ENCODE results near the gene KCNAB1. TPM values are rescaled to one million over a fixed set of nuclear protein-coding genes. Genes with fewer than 3 reads are reported as not detected.
A peak's percentile ranks its signal among the peaks of the same experiment; 100 is the strongest.

The KCNAB1 gene
- total and polyA plus RNA-seq, 2 of the 8 experiments (the other 6 are each of a cell fraction or from before 2014, with no cell fraction given) = 0.51 to 2.3 TPM

DNA sequence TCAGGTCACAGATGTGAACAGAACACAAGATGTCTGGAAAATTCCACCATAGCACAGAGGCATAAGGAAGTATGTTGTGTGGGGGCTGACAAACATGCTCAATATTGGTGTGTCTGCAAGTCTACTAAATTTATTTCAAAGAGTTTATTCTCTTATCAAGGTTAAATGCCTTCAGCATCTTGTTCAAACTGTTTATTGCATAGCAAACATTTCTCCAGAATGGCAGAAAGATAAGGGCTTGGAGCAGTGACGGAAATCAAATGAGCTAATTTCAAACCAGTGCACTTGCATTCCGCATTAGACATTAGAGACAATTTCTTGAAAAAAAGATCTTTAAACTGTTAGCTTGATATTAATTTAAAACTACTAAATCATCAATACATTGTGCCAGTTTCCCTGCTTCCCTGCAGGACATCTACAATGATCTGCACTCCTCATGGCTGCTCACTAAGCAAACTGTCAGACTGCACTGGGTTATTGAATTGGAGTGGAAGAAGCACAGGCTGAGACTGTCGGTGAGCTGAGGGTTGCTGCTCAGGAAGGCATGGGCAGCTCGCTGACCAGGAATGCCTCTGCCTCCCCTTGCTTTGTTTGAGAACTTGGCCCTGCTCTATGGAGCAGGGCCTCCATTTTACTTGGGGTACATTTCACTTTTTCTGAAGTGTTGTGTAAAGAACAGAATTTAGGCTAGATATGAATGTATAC is 89.4 kb downstream of the KCNAB1 start:
- Histone ChIP-seq H3K79me1 (ENCODE audit: low read depth, low read length) (no peaks in the 10 kb centered on the region), H3K14ac (ENCODE audit: insufficient read length) (no peak overlapping the region), H2BK5ac (ENCODE audit: low read depth, low read length) (no peak overlapping the region), H3K27me3 (replicated peaks in 1 of 4; ENCODE audit: control insufficient read depth in 3 of 4, extremely low read depth in 1 of 4, insufficient read depth in 3 of 4, low read length in 3 of 4) (no peaks in the 10 kb centered on the region), H3K23ac (ENCODE audit: insufficient read length) (no peak overlapping the region), H3K27ac (ENCODE audit: low read depth, low read length) (no peak overlapping the region), H3K18ac (ENCODE audit: extremely low read depth, low read length) (no peak overlapping the region), H3K79me2 (ENCODE audit: control insufficient read depth in 1 of 2, insufficient read depth in 2 of 2, low read length in 2 of 2) (no peaks in the 10 kb centered on the region), H3K23me2 (ENCODE audit: low read depth, low read length) (no peaks in the 10 kb centered on the region), H4K8ac (ENCODE audit: extremely low read depth, insufficient read depth, low read length) (no peak overlapping the region), H2BK120ac (replicated peaks; ENCODE audit: low read depth, low read length) (no peak overlapping the region), H3K4me1 (replicated peaks in 1 of 4; ENCODE audit: control insufficient read depth in 3 of 4, insufficient read depth in 4 of 4, low read length in 3 of 4) (no peaks in the 10 kb centered on the region), H2BK20ac (ENCODE audit: low read length) (no peak overlapping the region), H3K4ac (replicated peaks; ENCODE audit: insufficient read length, low read depth, low read length) (no peak overlapping the region), H4K20me1 (replicated peaks in 1 of 2; ENCODE audit: control insufficient read depth in 1 of 2, insufficient read depth in 2 of 2, low read length in 2 of 2) (no peaks in the 10 kb centered on the region), H3K4me3 (ENCODE audit: extremely low read depth in 1 of 4, insufficient read depth in 2 of 4, low read depth in 3 of 4, low read length in 4 of 4) (no peak overlapping the region), H2BK12ac (ENCODE audit: low read depth, low read length) (no peak overlapping the region), H4K91ac (replicated peaks; ENCODE audit: insufficient read length, low read length) (no peak overlapping the region), H4K5ac (ENCODE audit: insufficient read length, low read depth, low read length) (no peak overlapping the region), H3K9ac (replicated peaks in 1 of 4; ENCODE audit: extremely low read depth in 1 of 4, low read depth in 3 of 4, low read length in 3 of 4) (no peak overlapping the region), H2BK15ac (ENCODE audit: low read length) (no peak overlapping the region), H3K36me3 (ENCODE audit: control insufficient read depth in 2 of 4, insufficient read depth in 4 of 4, low read length in 3 of 4) (no peaks in the 10 kb centered on the region), H2AFZ (ENCODE audit: low read length) (0 out of 2 replicates have a peak overlapping the region, but pooled peaks have one; percentile 50), H2AK5ac (ENCODE audit: low read depth, low read length) (no peak overlapping the region), H3K56ac (replicated peaks; ENCODE audit: insufficient read length, low read depth, low read length) (no peak overlapping the region), H3K9me3 (ENCODE audit: insufficient read depth in 2 of 2, low read depth in 1 of 2, low read length in 1 of 2) (no peaks in the 10 kb centered on the region), H3K4me2 (ENCODE audit: insufficient read depth in 1 of 2, low read depth in 2 of 2, low read length in 2 of 2) (no peak overlapping the region)
- ChIA-PET POLR2A (ENCODE audit: partially characterized antibody) (no interaction called here), CTCF (ENCODE audit: partially characterized antibody) (no interaction called here)
- WGBS, 2 experiments (ENCODE audit: extremely low coverage in 1 of 2, insufficient coverage in 1 of 2, insufficient read length in 1 of 2, insufficient replicate concordance in 2 of 2, low coverage in 1 of 2, low lambda C conversion rate in 2 of 2, missing lambda C conversion rate in 1 of 2) = 89% methylated on average over 4 of the region's 4 CpGs; no CpG with 5 or more reads in 1 of the 2 experiments
- DNase-seq (ENCODE audit: low read depth in 1 of 2, low spot score in 2 of 2) = no peak
- no peak for FAIRE-seq
- TF ChIP-seq ASH2L (IDR thresholded peaks at IDR 0.05; ENCODE audit: low read length) = no peak
- TF ChIP-seq SUZ12 (IDR thresholded peaks at IDR 0.05; ENCODE audit: low read length) = no peak
- TF ChIP-seq RBBP5 (IDR thresholded peaks at IDR 0.05; ENCODE audit: borderline replicate concordance, low read depth, low read length) = no peak
- TF ChIP-seq POU5F1 (IDR thresholded peaks at IDR 0.05; ENCODE audit: low read depth, low read length) = no peak
- no peak for TF ChIP-seq KDM4A (IDR thresholded peaks at IDR 0.05; ENCODE audit: low read depth, low read length, severe bottlenecking)
- no peak for TF ChIP-seq NRF1 (IDR thresholded peaks at IDR 0.05; ENCODE audit: low read depth, low read length)
- TF ChIP-seq POLR2AphosphoS5 (IDR thresholded peaks at IDR 0.05; ENCODE audit: low read depth, low read length) = no peak
- TF ChIP-seq, protein P1, sequence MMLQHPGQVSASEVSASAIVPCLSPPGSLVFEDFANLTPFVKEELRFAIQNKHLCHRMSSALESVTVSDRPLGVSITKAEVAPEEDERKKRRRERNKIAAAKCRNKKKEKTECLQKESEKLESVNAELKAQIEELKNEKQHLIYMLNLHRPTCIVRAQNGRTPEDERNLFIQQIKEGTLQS (IDR thresholded peaks at IDR 0.05; ENCODE audit: insufficient read depth, low read depth, low read length) = no peak
- TF ChIP-seq BRCA1 (IDR thresholded peaks at IDR 0.05; ENCODE audit: low read depth, low read length) = no peak
- TF ChIP-seq NANOG (IDR thresholded peaks at IDR 0.05; ENCODE audit: insufficient read depth, low read depth, low read length, poor library complexity, severe bottlenecking) = no peak

All from H1 (cell line).